K562 (cell line): Measurements from ENCODE around the gene PROK1. TPM values are rescaled to one million over a fixed set of nuclear protein-coding genes. Genes with fewer than 3 reads are reported as not detected.

Experiments used
- ATAC-seq: fragments of 200-7000 bp; cut with Tn5 transposase; 3 replicates; pipeline ENCODE4 v1.9.1; 2020; ENCODE audit warnings: moderate library complexity
- BruUV-seq: library from RNA; stranded (reverse); fragments of 400-500 nt; replicated peaks from 2 replicates; lab custom pipeline; 2021; lab: Mats Ljungman, UMichigan
- CTCF ChIA-PET: fragments of 300-600 bp; formaldehyde crosslinking; extraction: SDS; loops from one replicate; lab custom pipeline; 2021; ENCODE audit warnings: low intra/inter-chr PET ratio; lab: Yijun Ruan, JAX
- POLR2A ChIA-PET: fragments of 300-600, 350-650 bp; sonication (Branson Sonifier 250); formaldehyde crosslinking; extraction: SDS; loops from one replicate; lab custom pipeline; 2021; ENCODE audit warnings: antibody characterized with exemption, inconsistent platforms; lab: Yijun Ruan, JAX
- DNase-seq, 4 experiments: peaks; one replicate each; pipeline versions ENCODE4 v3.0.0 to v3.0.0-alpha.2; 2011 to 2018; ENCODE audit warnings: low spot score in 3 of 4, mixed read lengths in 3 of 4; ENCODE audit errors: extremely low read depth in 1 of 4
- FAIRE-seq: peaks from 2 replicates; lab custom pipeline; 2011; peaks lifted over from hg19 to GRCh38; lab: Jason Lieb, UNC
- H2AFZ ChIP-seq: 2 replicates; pipeline ENCODE4 v1.6.0; 2011; ENCODE audit warnings: low read depth, low read length, control low read depth, inconsistent platforms
- H3K27ac ChIP-seq: fragments of 200-600 bp; 3 replicates; pipeline ENCODE4 v1.8.0; 2011; ENCODE audit warnings: low read depth, mild to moderate bottlenecking, control low read depth, inconsistent platforms, low read length, moderate library complexity, mixed read lengths; ENCODE audit errors: extremely low read depth
- H3K27me3 ChIP-seq, 2 experiments: fragments of 300-600 bp in 1 of 2; 2 replicates in 1 of 2; 3 replicates in 1 of 2; pipeline versions ENCODE4 v1.6.0 to v1.8.0; 2011; ENCODE audit warnings: inconsistent platforms in 2 of 2, low read length in 2 of 2, mild to moderate bottlenecking in 1 of 2, mixed read lengths in 1 of 2, moderate library complexity in 1 of 2; ENCODE audit not compliant: control insufficient read depth in 2 of 2, insufficient read depth in 2 of 2
- H3K36me3 ChIP-seq: fragments of 300-600 bp; 3 replicates; pipeline ENCODE4 v1.8.0; 2011; ENCODE audit warnings: mild to moderate bottlenecking, low read length, inconsistent platforms; ENCODE audit not compliant: control insufficient read depth, insufficient read depth
- H3K4me1 ChIP-seq, 2 experiments: fragments of 200-600 bp in 1 of 2; replicated peaks in 1 of 2; 2 replicates in 1 of 2; 3 replicates in 1 of 2; pipeline versions ENCODE4 v1.5.1 to v1.8.0; 2011; ENCODE audit warnings: inconsistent platforms in 2 of 2, low read length in 2 of 2, mild to moderate bottlenecking in 1 of 2, mixed read lengths in 1 of 2, moderate library complexity in 1 of 2; ENCODE audit not compliant: control insufficient read depth in 2 of 2, insufficient read depth in 2 of 2
- H3K4me2 ChIP-seq: 2 replicates; pipeline ENCODE4 v1.6.1; 2011; ENCODE audit warnings: low read length, control low read depth, inconsistent platforms, mixed read lengths; ENCODE audit not compliant: insufficient read depth
- H3K4me3 ChIP-seq: fragments of 200-600 bp; sonication (generic), shearing (Covaris generic); 2 replicates; pipeline ENCODE4 v1.5.1; 2016; ENCODE audit warnings: control low read depth, inconsistent platforms
- H3K79me2 ChIP-seq: fragments of 200-600 bp; 3 replicates; pipeline ENCODE4 v1.8.0; 2011; ENCODE audit warnings: low read length, inconsistent platforms; ENCODE audit not compliant: control insufficient read depth, insufficient read depth
- H3K9ac ChIP-seq, 2 experiments: 2 replicates each; pipeline versions ENCODE4 v1.6.0 to v1.6.1; 2011; ENCODE audit warnings: low read depth in 2 of 2, low read length in 2 of 2, control low read depth in 1 of 2, inconsistent platforms in 1 of 2, mild to moderate bottlenecking in 1 of 2, mixed read lengths in 1 of 2; ENCODE audit not compliant: insufficient read depth in 1 of 2
- H3K9me1 ChIP-seq: one replicate; pipeline ENCODE4 v1.6.0; 2011; ENCODE audit warnings: inconsistent platforms, mild to moderate bottlenecking, low read length, moderate library complexity; ENCODE audit not compliant: control insufficient read depth, insufficient read depth
- H3K9me3 ChIP-seq: replicated peaks from 2 replicates; pipeline ENCODE4 v1.5.1; 2011; ENCODE audit warnings: low read depth, low read length, inconsistent platforms; ENCODE audit not compliant: control insufficient read depth, insufficient read depth
- H4K20me1 ChIP-seq: replicated peaks from 2 replicates; pipeline ENCODE4 v1.6.1; 2011; ENCODE audit warnings: low read length, inconsistent platforms, mixed read lengths; ENCODE audit not compliant: control insufficient read depth, insufficient read depth
- DIDO1 ChIP-seq: fragments of 450-650 bp; IDR thresholded peaks from 2 replicates; pipeline ENCODE4 v1.6.1; 2016; ENCODE audit warnings: low read depth, missing biosample characterization, missing genetic modification characterization
- MYC ChIP-seq, 2 experiments: fragments of 250-450 bp in 1 of 2; sonication (Bioruptor Pico) in 1 of 2; IDR thresholded peaks; 2 replicates each; pipeline versions ENCODE4 v1.5.1 to v1.6.1; 2012 to 2021; ENCODE audit warnings: low read depth in 2 of 2, borderline replicate concordance in 1 of 2, improper control_type of control experiment in 1 of 2, low read length in 1 of 2, mild to moderate bottlenecking in 1 of 2, moderate library complexity in 1 of 2
- NFRKB ChIP-seq: fragments of 450-650 bp; IDR thresholded peaks from 2 replicates; pipeline ENCODE4 v1.6.1; 2016; ENCODE audit warnings: low read depth
- RBM39 ChIP-seq: fragments of 200-400 bp; formaldehyde crosslinking; optimal IDR thresholded peaks from 2 replicates; pipeline ENCODE3; 2018; ENCODE audit warnings: low read depth, low read length
- TCF3 ChIP-seq: sonication (generic); formaldehyde crosslinking; IDR thresholded peaks from 2 replicates; pipeline ENCODE4 v1.4.0; 2020; ENCODE audit warnings: mild to moderate bottlenecking, missing genetic modification reagents
- ZBTB1 ChIP-seq: sonication (generic); formaldehyde crosslinking; IDR thresholded peaks from 2 replicates; pipeline ENCODE4 v1.8.1; 2023; ENCODE audit warnings: missing genetic modification reagents, low read depth, mild to moderate bottlenecking, borderline replicate concordance
- ZEB2 ChIP-seq: fragments of 450-650 bp; IDR thresholded peaks from 2 replicates; pipeline ENCODE4 v1.6.1; 2016
- ZNF354B ChIP-seq: fragments of 250-450 bp; sonication (Bioruptor Pico); IDR thresholded peaks from 2 replicates; pipeline ENCODE4 v1.4.0; 2020
- ZSCAN29 ChIP-seq: fragments of 450-650 bp; IDR thresholded peaks from 2 replicates; pipeline ENCODE4 v1.6.1; 2017
- WGBS: fragments of 100-300 bp; shearing (Covaris generic); methylation state at CpG from one replicate; pipeline ENCODE4 v1.1.6; 2016; ENCODE audit warnings: low coverage, mixed read lengths; ENCODE audit not compliant: insufficient coverage; ENCODE audit errors: missing lambda C conversion rate; 5-methylcytosine and 5-hydroxymethylcytosine counted together
- in situ Hi-C: fragments of 300-500 bp; cut with MboI; formaldehyde crosslinking; loops from 4 replicates; pipeline ENCODE4 v1.15.0; 2018; ENCODE audit warnings: inconsistent platforms, mixed read lengths
- intact Hi-C: fragments of 100-400 bp; cut with micrococcal nuclease; formaldehyde crosslinking; loops from 2 replicates; pipeline ENCODE4 v1.14.2; 2022
- polyA plus RNA-seq, 8 experiments: library from polyadenylated mRNA; depleted of rRNA in 4 of 8; stranded (reverse) in 5 of 8; unstranded in 3 of 8; fragments of >200 nt; fragmentation: Nextera tagmentation in 2 of 8; fragmentation: Illumina TruSeq in 1 of 8; extraction: Ambion mirVana in 2 of 8; extraction: Trizol in 1 of 8; gene quantifications; 2 replicates each; pipeline versions ENCODE4 v1.2.1 to v1.2.3, GENCODE V29; 2011 to 2014; ENCODE audit warnings: inconsistent platforms in 1 of 8, missing spikeins in 1 of 8
- total RNA-seq, 7 experiments: library from RNA; depleted of rRNA in 6 of 7; stranded (reverse); fragments of >200 nt in 6 of 7; fragmentation: Illumina TruSeq in 2 of 7; extraction: Trizol in 2 of 7; gene quantifications; 2 replicates each; pipeline versions ENCODE4 v1.2.1 to v1.2.3, GENCODE V29; 2011 to 2021; ENCODE audit warnings: low replicate concordance in 1 of 7
- TF ChIP-seq, protein P1 (sequence below): sonication (generic); formaldehyde crosslinking; IDR thresholded peaks from 2 replicates; pipeline ENCODE4 v1.8.0; 2022; ENCODE audit warnings: mild to moderate bottlenecking, missing genetic modification reagents
- TF ChIP-seq, protein P2 (sequence below): fragments of 250-450 bp; sonication (Bioruptor Pico); IDR thresholded peaks from 2 replicates; pipeline ENCODE4 v1.4.0; 2020
- TF ChIP-seq, protein P3 (sequence below): sonication (generic); IDR thresholded peaks from 2 replicates; pipeline ENCODE4 v1.6.1; 2016

The PROK1 gene
- total and polyA plus RNA-seq, 9 of the 15 experiments (the other 6 are each of a cell fraction or from before 2014, with no cell fraction given), result 0.15 TPM; not detected in 8

DNA sequence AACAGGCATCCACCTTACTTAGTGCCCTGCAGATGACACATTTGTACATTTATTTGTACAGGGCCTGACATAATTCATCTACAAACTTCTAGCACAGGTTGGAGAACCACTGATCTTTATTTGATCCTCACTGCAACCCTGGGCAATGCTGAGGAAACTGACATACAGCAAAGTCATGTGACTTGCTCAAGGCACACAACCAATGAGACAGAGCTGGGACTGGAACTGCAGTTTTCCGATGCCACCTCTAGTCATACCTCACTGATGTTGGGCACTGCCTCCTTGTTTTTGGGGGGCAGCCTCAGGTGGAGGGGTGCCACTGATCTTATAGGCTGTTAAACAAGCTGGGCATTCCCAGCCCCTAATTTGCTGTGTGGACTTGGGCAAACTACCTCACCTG is 3.4 kb downstream of the PROK1 start (continued):
- TF ChIP-seq, protein P1, sequence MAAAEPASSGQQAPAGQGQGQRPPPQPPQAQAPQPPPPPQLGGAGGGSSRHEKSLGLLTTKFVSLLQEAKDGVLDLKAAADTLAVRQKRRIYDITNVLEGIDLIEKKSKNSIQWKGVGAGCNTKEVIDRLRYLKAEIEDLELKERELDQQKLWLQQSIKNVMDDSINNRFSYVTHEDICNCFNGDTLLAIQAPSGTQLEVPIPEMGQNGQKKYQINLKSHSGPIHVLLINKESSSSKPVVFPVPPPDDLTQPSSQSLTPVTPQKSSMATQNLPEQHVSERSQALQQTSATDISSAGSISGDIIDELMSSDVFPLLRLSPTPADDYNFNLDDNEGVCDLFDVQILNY (CRISPR knock-in tag), result no peak
- TF ChIP-seq RBM39 (no peak), ZEB2 (no peak), NFRKB (no peak)

DNA sequence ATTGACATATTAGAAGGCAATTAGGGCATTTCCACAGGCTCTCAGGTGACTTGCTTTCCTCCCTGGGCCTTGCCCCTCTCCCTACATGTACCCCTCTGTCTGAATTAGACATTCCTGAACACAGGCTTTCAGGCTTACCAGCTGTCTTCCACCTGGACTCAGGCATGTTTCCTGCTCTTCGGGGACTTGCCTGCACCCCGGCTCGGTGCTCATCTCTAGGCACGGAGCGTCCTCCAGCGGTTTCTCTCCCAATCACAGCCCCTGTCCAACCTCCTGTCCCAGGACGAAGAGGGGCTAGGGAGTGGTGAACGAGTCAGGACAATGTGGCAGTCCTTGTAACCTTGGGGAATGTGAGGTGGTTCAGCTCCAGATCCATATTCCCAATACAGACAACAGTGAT is 4.2 kb downstream of the PROK1 start:
- Histone ChIP-seq H3K79me2 (no peaks in the 10 kb centered on the region), H3K9me1 (no peaks in the 10 kb centered on the region), H3K27ac (no peak overlapping the region), H3K27me3 (peaks cover 32 to 61% of the 10 kb centered on the region in 2 experiments), H3K4me2 (no peak overlapping the region), H4K20me1 (peaks cover 17% of the 10 kb centered on the region; the same call in 1 of the 2 replicates), H3K4me3 (no peak overlapping the region), H3K4me1 (peaks cover 0 to 4% of the 10 kb centered on the region in 2 experiments; a peak in 2 of 5 replicates), H3K36me3 (no peaks in the 10 kb centered on the region), H2AFZ (no peak overlapping the region), H3K9ac (no peak overlapping the region), H3K9me3 (no peaks in the 10 kb centered on the region)
- FAIRE-seq (peak; percentile 77), ATAC-seq (peak; percentile 89), DNase-seq (peak; percentile 44 to 72 (median 58))
- intact Hi-C loops (loop anchor here (1.0 to 5.0 kb wide), 2 partner anchors 138 to 252 kb away; no protein-coding TSS in a partner anchor), in situ Hi-C loops (no loop called here)
- CTCF ChIA-PET, result interaction anchor here (0.8 to 5.3 kb wide), 5 partner anchors 18 to 258 kb away, joined by 3 to 40 read pairs (median 4); no protein-coding TSS in a partner anchor
- no TSS peak for BruUV-seq
- POLR2A ChIA-PET, result interaction anchor here (0.6 to 1.3 kb wide), 5 partner anchors 11 to 254 kb away, joined by 3 to 4 read pairs (median 3); partner anchors contain the start of gene RBM15
- 0% methylated on average over 8 of the region's 8 CpGs for WGBS
- TF ChIP-seq, protein P2, sequence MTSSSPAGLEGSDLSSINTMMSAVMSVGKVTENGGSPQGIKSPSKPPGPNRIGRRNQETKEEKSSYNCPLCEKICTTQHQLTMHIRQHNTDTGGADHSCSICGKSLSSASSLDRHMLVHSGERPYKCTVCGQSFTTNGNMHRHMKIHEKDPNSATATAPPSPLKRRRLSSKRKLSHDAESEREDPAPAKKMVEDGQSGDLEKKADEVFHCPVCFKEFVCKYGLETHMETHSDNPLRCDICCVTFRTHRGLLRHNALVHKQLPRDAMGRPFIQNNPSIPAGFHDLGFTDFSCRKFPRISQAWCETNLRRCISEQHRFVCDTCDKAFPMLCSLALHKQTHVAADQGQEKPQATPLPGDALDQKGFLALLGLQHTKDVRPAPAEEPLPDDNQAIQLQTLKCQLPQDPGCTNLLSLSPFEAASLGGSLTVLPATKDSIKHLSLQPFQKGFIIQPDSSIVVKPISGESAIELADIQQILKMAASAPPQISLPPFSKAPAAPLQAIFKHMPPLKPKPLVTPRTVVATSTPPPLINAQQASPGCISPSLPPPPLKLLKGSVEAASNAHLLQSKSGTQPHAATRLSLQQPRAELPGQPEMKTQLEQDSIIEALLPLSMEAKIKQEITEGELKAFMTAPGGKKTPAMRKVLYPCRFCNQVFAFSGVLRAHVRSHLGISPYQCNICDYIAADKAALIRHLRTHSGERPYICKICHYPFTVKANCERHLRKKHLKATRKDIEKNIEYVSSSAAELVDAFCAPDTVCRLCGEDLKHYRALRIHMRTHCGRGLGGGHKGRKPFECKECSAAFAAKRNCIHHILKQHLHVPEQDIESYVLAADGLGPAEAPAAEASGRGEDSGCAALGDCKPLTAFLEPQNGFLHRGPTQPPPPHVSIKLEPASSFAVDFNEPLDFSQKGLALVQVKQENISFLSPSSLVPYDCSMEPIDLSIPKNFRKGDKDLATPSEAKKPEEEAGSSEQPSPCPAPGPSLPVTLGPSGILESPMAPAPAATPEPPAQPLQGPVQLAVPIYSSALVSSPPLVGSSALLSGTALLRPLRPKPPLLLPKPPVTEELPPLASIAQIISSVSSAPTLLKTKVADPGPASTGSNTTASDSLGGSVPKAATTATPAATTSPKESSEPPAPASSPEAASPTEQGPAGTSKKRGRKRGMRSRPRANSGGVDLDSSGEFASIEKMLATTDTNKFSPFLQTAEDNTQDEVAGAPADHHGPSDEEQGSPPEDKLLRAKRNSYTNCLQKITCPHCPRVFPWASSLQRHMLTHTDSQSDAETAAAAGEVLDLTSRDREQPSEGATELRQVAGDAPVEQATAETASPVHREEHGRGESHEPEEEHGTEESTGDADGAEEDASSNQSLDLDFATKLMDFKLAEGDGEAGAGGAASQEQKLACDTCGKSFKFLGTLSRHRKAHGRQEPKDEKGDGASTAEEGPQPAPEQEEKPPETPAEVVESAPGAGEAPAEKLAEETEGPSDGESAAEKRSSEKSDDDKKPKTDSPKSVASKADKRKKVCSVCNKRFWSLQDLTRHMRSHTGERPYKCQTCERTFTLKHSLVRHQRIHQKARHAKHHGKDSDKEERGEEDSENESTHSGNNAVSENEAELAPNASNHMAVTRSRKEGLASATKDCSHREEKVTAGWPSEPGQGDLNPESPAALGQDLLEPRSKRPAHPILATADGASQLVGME (CRISPR knock-in tag), result no peak
- TF ChIP-seq ZNF354B (no peak), MYC (IDR thresholded peaks at IDR 0.05; ENCODE audit: low read depth, low read length) (0 out of 2 replicates have a peak, but pooled peaks have one; percentile 14), MYC (CRISPR knock-in tag; IDR thresholded peaks at IDR 0.05; ENCODE audit: borderline replicate concordance, low read depth) (no peak), DIDO1 (tag) (no peak), ZBTB1 (CRISPR knock-in tag) (0 out of 2 replicates have a peak, but pooled peaks have one; percentile 41), ZSCAN29 (no peak), TCF3 (CRISPR knock-in tag) (no peak)
- TF ChIP-seq, protein P3, sequence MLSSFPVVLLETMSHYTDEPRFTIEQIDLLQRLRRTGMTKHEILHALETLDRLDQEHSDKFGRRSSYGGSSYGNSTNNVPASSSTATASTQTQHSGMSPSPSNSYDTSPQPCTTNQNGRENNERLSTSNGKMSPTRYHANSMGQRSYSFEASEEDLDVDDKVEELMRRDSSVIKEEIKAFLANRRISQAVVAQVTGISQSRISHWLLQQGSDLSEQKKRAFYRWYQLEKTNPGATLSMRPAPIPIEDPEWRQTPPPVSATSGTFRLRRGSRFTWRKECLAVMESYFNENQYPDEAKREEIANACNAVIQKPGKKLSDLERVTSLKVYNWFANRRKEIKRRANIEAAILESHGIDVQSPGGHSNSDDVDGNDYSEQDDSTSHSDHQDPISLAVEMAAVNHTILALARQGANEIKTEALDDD, result no peak
